HG02571 (cell line): ENCODE data around the gene FAR2.
"Not testable (repeated sequence)": the region's sequence is repeated elsewhere in the genome, so short reads cannot be mapped to it uniquely, and the experiment has no call there.

Experiments used
- ATAC-seq: cut with Tn5 transposase; IDR thresholded peaks from one replicate; pipeline ENCODE4 v1.9.1; 2021; ENCODE audit warnings: mild to moderate bottlenecking, moderate library complexity; ENCODE audit not compliant: unreplicated experiment

The FAR2 gene

DNA sequence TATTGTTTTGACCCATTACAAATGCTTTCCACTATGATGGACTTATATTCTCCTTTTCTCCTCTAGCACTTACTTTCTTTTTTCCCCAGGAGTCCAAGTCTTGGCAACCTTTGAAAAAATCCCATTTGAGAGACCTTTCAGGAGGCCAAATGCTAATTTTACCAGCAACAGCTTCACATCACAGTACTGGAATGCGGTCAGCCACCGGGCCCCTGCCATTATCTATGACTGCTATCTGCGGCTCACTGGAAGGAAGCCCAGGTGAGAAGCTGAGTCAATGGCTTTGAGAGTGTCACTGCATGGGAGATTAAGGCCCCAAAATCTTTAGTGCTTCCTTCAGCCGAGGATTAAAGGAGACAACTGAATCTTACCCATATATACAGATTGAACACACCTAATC, 167.7 kb downstream of the FAR2 start:
- ATAC-seq, result no peak

DNA sequence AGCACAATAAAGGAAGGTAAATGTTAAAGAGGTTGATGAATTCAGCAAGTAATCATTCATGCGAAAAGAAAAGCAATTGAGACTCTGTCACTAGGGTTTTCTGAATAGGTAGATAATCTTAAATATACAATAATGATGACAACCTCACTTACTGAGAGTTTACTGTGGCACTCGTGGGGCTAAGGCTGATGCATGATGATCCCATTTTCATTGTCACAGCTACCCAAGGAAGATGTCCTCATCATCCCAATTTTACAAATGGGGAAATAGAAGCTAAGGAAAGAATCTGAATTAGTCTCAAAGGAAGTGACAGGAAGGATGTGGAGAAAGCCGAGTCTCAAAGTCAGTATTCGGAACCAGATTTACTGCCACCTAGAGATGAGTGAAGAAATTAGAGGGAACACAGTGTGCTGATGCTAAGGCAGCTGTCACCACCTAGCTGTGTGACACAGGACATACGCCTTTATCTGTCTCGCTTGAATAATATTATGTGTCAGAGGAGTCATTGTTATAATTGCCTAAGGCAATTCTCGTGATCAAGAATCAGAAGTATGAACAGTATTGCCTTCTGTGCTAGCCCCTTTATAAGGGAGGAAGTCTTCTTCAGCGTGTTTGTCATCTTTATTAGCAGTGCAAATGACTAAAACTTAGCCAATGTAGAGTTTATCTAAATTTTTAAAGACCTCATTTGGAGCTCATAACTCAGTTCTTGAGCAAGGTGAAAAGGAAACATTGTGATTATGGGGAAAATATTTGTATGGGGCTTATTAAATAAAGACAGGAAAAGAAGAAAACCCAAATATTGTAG, 168.7 kb downstream of the FAR2 start:
- ATAC-seq, result peak; percentile 95

DNA sequence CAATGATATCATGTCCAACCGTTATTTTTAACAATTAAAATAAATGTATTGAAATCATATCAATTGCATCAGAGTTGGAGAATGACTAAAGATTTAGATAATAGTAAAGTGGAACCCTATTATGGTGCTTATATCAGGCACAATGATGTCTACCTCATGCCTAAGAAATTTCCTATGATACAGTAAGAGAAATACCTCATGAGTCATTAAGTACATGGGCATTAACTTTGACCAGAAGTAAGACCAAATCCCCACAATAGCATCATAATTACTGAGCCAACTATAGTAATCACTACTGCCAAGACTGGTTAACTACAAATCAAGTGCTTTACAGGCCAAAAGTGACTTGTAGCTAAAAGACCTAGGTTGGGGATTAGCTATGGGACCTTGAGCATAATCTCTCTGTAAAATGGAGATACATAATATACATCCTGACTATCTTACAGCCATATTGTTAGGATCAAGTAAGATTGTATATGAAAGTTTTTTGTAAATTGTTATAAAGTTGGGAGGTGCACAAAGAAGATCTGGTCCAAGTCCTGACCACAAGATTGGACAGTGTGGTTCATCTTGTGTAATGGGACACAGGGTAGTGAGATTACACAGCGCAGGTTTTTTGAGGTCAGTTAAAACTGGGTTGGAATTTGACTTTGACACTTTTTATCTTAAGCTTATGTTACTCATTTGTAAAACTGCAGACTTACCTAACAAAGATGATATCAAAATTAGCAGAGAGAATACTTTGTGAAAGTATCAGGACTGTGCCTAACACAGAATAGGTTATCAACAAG, 171.4 kb downstream of the FAR2 start:
- ATAC-seq, result no peak

DNA sequence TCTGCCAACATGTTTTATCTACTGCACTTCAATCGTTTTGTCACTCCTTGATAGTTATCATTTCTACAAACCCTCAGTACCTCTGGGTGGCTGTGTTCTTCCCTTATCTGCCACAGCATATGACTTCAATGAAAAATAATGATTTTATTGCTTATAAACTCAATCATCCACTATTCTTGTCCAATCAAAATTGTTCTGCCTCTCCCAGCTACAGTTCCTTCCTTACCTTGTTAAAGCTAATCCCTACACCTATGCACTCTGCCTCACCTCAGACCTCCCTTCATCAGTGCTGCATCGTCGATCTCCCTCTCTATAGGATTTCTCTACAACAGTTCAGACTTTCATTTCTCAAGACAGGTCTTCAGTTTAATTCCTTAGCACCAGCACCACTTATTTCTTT, 173.1 kb downstream of the FAR2 start:
- ATAC-seq, result no peak

DNA sequence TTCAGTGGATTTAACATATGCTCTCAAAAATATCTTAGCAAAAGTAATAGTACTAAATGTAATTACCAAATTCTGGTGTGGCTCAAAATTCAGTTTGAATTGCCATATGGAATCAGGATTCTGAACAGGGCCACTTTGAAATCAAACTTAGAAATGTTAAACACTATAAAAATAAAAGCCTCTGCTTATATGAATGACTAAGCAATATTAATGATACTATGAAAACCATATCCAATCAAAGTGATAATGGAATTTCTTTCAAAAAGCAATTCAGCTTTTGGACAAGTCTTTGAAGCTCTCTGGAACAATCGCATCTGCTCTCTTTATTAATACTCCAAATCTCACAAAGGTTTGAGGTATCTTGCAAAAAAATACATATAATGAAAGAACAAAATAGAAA, 180.3 kb downstream of the FAR2 start:
- ATAC-seq, result no peak

DNA sequence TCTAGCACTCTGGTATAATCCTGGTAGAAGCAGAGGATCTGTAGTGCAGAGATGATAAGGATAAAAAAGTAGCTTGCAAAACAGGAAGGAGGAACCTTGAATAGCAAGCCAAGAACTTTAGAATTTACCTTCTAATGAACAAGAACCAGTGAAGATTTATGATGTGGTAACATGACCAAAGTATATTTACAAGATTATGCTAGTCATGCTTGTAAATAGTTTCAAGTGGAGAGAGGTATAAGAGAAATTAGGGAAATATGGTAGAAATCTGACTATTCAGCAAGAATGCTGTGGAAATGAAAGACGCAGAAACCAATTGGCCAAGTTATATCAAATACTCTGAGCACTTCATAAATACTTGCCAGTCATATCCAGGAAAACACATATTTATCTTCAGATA, 184.1 kb downstream of the FAR2 start:
- ATAC-seq, result no peak

DNA sequence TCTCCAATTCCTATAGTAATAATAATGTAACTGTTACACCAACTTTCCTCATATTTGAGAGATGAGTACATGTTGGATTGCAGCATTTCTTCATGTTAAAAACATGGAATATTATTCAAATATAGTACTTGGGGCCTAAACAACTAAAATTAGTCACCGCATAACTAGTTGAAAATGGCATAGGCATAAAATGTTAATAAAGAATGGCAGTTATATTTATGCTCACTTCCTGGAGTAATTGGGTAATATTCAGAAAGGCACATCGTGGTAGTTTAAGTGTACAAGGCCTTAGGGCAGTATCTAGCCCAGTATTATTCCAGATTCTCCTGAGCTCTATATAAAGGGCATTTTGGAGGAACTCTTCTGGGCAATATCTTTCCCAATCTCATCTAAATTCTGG, 185.9 kb downstream of the FAR2 start:
- no peak for ATAC-seq

DNA sequence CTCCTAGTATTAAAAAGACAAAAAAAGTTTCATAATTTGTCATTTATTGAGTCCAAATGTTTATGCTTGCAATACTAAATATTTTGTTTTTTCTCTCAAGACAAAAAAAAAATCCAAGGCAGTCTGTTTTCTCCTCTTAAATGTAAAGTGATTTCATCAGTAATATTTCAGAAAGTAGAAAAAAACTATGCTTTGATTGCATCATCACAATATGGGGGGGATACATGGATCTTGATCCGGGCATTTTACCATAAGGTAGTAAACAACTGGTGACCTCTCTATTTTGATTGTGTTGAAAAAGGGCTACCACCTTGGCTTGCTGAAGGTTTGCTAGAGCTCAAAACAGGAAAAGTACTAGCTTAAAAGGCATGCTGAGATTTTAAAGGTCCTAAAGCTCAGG, 188.2 kb downstream of the FAR2 start:
- ATAC-seq, result no peak

DNA sequence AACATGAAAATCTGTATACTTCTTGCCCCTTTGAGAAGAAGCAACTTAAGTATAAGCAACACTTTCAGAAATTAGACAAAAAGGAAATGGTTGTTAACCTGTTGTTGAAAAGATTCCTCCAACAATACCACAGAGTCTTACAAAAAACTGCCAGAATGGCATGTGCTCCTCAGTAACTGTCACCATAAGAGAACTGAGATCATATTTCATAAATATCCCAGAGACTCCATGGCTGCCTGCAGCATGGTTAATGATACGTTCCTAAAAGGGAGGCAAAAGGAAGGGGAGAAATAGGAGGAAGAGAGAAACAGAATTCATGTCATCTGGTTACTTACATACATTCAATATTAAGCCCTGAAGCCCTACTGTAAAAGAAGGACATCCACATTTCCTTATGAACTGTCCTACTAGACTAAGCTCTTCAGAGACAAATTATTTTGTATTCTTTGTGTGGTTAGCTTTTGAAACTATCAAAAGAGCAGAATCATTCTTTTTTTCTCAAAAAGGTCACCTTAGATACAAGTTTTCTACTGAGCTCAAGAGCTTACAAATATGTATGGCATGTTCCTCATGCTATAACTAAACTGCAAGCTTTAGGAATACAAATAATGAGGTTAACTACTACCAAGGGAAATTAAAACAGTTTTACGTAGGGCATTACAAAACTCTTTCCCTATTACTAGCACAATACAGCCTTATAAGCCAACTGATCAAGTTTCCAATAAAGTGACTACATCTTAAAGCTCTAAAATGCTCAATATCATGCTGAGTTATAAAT, 194.1 kb downstream of the FAR2 start:
- no peak for ATAC-seq

DNA sequence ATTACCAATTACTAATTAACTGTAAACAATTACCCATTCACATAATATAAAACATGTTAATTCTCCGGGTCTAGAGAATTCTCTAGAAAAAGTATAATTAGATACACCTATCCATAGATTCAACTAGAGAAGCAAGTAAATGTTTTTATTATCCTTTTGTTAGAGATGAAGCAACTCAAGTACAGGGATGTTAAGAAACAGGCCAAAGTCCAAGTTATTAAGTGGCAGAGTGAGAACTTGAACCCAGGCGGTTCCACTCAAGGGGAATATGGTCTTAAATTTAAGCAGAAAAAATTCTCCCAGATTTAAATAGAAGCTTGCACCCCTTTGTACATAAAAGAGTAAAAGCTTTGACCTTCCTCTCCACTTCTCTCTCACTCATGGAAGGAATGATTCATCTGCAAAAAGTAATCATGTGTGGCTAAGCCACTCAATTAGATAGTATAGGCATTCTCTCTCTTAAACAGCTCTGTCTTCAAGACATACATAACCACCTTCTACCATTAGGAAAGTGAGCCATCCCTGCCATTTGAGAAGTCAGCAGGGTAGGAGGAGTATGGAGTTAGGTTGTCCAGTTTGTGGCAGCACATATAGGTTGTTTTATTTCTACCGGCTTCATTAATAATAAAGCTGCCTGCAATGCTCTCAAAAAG, 197.8 kb downstream of the FAR2 start:
- ATAC-seq, result no peak

DNA sequence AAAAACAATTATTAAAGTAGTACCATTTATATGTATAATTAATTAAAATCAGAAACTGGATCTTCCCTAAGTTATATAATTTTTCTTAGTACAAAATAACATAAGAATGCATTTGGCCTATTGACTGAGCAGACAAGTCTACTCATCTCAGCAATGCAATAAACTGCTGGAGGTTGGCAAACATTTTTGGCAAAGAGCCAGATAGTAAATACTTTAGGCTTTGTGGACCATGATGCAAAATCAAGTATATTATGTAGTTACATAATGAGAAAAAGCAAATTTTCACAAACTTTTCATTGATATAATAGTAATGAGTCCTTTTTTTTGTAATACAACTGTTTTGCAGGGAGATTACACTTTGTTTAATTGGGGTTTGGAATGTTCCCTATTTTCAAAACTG, 201.0 kb downstream of the FAR2 start:
- no peak for ATAC-seq

DNA sequence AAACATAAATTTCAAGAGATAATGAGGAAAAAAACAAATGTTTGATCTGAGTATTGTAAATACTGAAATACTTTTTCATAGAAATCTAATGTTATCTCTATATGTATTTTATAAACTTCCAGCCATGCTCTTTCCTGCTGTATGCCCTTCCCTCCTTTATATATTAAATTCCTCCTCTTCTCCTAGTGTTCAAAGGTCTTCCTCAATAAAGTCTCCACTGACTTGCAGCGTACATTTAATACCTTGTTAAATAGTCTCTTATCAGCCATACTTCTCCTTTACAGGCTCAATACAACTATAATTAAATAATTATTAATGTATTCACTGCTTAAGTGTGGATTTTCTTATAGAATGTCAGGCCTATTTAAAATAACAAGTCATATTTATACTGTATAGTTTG, 205.9 kb downstream of the FAR2 start:
- ATAC-seq, result no peak

DNA sequence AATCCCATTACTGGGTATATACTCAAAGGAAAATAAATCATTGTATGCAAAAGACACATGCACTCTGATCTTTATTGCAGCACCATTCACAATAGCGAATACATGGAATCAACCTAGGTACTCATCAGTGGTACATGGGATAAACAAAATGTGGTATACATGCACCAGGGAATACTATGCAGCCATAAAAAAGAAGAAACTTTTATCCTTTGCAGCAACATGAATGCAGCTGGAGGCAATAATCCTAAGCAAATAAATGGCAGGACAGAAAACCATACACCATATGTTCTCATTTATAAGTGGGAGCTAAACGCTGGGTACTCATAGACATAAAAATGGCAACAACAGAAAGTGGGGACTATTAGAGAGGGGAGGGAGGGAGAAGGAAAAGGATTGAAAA, 216.0 kb downstream of the FAR2 start:
- no peak for ATAC-seq

DNA sequence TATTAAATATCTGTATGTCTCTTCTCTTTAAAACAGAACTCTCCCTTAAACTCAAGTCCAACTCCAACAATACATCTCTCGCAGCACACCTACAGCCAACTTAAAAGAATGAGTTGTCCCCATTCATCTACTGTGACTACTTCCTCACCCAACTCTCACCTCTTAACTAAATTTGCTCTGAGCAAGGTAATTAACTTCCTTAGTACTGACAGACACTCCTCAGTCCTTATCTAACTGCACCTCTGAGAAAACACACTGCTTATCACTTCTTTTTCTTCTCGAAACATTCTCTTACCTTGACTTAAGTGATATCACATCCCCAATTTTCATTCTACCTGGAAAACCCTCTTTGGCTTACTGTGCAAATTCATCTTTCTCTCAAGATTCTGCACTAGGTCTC, 224.9 kb downstream of the FAR2 start:
- no peak for ATAC-seq

DNA sequence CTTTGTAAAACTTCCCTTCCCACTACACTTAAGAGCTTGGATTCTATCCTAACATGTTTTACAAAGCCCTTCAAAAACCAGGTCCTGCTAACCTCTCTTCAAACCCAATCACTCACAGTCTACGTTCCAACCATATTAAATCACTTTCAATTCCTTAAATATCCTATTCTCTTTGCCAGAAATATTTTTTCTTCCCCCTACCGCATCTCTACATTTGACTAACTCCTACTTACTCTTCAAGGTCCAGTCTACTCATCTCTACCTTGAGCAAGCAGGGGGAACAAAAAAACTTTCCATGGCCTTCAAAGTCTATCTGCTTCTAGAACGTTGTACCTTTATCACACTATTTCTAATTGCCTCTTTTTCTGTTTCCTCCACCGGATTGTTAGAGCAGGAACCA, 225.8 kb downstream of the FAR2 start:
- ATAC-seq, result no peak

DNA sequence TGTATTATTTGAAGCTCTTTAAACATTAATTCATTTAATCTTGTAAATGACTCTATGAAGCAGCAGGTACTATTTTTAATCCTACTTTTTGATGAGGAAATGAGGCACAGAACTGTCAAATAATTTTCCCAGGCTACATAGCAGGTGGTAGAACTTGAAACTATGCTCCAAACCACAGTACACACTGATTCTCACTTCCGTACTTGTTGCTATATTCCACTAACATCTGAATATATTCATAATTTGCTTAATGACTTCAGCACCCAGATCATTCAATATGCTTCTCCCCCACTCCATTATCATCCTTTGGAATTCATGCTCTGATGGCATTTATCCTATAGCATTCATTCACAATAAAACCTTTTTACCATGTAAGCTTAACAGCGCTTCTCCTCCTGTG, 227.0 kb downstream of the FAR2 start:
- ATAC-seq, result no peak

DNA sequence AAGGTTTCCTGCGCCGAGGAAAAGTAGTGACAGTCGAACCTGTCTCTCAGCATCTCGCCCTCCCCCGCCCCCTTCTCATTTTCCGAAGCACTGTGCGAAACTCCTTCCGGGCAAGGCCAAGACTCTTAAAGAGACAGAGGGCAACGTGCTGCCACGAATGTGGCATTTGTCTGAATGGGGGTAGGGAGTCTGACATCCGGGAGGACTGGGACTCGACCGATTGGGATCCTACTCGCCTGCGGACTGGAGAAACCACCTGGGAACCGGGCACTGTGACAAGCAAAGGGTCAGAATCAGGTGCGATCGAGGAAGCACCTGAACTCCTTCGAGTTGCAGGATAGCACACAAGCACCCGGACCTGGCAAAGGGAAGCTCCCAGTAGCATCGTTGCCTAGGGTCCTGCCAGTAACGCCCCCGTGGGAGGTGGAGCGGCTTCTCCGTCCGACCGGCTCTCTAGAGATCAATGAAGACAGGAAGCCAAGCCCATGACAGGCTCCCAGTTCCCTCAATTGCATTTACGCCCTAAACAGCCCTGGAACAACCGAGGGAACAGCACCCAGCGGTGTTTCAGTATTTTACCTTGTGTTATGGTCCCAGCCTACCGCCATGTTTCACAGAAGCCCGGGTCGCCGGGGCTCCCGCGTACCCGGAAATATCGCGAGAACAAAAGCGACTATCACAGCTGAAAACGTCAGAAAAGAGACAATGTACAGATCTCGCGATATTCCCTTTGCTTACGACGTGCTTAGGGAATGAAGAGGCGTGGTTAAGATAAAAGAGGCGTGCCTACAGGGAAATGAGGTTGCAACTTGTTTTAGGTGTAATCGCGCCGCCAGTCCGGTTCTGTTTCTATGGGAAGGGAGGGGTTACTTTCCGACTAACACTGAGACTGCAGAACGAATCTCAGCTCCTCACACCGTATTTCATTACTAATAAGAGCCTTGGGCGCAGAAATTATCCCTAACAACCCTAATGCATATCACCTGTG, 231.8 kb downstream of the FAR2 start, which contains the start of gene ERGIC2:
ERGIC2 (minus strand) TSS at position 637 of the 988 bp plus-strand sequence. CDS start 9,539 bp downstream, outside the sequence.
- ATAC-seq, result peak; percentile 93

DNA sequence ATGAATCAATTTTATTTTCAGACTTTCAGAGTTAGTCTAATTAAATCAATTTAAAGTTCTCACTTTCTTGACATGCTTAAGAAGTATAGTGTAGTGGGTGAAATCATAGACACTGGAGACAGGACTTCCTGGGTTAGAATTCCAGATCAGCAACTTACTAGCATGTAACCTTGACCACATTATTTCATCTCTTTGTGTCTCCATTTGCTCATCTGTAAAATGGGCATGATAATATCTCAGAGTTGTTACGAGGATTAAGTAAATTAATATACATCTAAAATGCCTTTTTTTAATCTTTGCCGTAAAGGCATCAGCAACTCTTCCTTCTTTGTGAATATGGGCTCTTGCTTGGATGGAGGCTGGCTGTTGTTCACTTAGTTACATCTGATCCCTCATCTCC, 233.2 kb downstream of the FAR2 start:
- ATAC-seq, result no peak

DNA sequence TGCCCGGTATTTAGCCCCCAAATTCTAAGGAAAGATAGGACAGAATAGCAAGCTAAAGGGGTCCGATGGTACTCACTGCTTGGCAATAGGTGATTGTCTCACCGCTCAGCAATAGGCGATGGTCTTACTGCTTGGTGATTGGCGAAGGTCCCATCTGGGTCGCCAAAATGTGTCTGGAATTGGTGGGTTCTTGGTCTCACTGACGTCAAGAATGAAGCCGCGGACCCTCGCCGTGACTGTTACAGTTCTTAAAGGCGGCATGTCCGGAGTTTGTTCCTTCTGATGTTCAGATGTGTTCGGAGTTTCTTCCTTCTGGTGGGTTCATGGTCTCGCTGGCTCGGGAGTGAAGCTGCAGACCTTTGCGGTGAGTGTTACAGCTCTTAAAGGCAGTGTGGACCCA, 236.1 kb downstream of the FAR2 start:
- ATAC-seq, result not testable (repeated sequence)
